ENCODE measurements around the gene QSOX2.

Gene QSOX2

DNA sequence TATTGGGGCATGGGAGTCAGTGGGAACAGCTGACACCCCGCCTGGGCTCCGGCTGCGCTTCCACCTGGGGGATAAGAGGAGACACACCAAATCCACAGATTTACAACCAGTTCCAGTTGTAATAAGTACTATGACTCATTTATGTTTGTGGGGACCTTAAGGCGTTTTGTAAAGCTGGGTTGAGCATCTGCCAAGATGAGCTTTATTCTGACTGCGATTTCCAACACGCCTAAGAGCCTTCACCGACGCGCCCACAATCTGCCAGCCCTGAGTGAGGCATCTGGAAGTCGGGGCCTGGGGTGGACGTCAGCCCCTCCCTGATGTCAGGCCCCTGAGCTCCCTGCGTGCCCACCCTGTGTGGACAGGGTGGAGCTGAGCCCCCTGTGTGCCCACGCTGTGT lies 26.3 kb downstream of the QSOX2 start:
- Histone ChIP-seq H3F3A (ENCODE audit: insufficient read depth, low read length) (no peaks in the 10 kb centered on the region), H3K27ac (ENCODE audit: low read depth, low read length, poor library complexity, severe bottlenecking) (no peak overlapping the region), H3K4me1 (ENCODE audit: insufficient read depth, low read length, severe bottlenecking) (peaks cover 35% of the 10 kb centered on the region), H3K4me2 (ENCODE audit: low read length) (no peak overlapping the region), H3K27me3 (ENCODE audit: insufficient read depth, low read length) (no peaks in the 10 kb centered on the region), H4K20me1 (ENCODE audit: insufficient read depth, low read length) (no peaks in the 10 kb centered on the region), H3K9me3 (ENCODE audit: low read length) (no peaks in the 10 kb centered on the region), H3K36me3 (ENCODE audit: insufficient read depth, low read length) (peaks cover 94% of the 10 kb centered on the region), H3K4me3 (ENCODE audit: low read depth, low read length, poor library complexity, severe bottlenecking) (no peak overlapping the region), H3K9ac (ENCODE audit: low read length) (no peak overlapping the region), H2AFZ (ENCODE audit: low read length) (no peak overlapping the region), H3K79me2 (ENCODE audit: insufficient read depth, low read length) (no peaks in the 10 kb centered on the region), H3K9me2 (ENCODE audit: low read depth, low read length) (no peaks in the 10 kb centered on the region)
- TF ChIP-seq, protein P1, sequence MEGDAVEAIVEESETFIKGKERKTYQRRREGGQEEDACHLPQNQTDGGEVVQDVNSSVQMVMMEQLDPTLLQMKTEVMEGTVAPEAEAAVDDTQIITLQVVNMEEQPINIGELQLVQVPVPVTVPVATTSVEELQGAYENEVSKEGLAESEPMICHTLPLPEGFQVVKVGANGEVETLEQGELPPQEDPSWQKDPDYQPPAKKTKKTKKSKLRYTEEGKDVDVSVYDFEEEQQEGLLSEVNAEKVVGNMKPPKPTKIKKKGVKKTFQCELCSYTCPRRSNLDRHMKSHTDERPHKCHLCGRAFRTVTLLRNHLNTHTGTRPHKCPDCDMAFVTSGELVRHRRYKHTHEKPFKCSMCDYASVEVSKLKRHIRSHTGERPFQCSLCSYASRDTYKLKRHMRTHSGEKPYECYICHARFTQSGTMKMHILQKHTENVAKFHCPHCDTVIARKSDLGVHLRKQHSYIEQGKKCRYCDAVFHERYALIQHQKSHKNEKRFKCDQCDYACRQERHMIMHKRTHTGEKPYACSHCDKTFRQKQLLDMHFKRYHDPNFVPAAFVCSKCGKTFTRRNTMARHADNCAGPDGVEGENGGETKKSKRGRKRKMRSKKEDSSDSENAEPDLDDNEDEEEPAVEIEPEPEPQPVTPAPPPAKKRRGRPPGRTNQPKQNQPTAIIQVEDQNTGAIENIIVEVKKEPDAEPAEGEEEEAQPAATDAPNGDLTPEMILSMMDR (IDR thresholded peaks at IDR 0.05; ENCODE audit: low read length): no peak
- no peak for TF ChIP-seq EZH2 (IDR thresholded peaks at IDR 0.05; ENCODE audit: borderline replicate concordance, low read length)

GRCh38 chr9:136218673-136219072 lies 26.9 kb downstream of the QSOX2 start:
- no peak overlapping the region for H3K9ac ChIP-seq (ENCODE audit: low read length)
- H3K9me2 ChIP-seq (ENCODE audit: low read depth, low read length): no peaks in the 10 kb centered on the region
- no peaks in the 10 kb centered on the region for H3K27me3 ChIP-seq (ENCODE audit: insufficient read depth, low read length)
- H3K4me1 ChIP-seq (ENCODE audit: insufficient read depth, low read length, severe bottlenecking): peaks cover 29% of the 10 kb centered on the region
- no peak overlapping the region for H3K4me2 ChIP-seq (ENCODE audit: low read length)
- H3K9me3 ChIP-seq (ENCODE audit: low read length): peaks cover 3% of the 10 kb centered on the region; the same call in 1 of the 2 replicates
- no peaks in the 10 kb centered on the region for H3F3A ChIP-seq (ENCODE audit: insufficient read depth, low read length)
- TF ChIP-seq, protein P1 (IDR thresholded peaks at IDR 0.05; ENCODE audit: low read length): no peak
- TF ChIP-seq EZH2 (IDR thresholded peaks at IDR 0.05; ENCODE audit: borderline replicate concordance, low read length): no peak
- H2AFZ ChIP-seq (ENCODE audit: low read length): no peak overlapping the region
- H3K4me3 ChIP-seq (ENCODE audit: low read depth, low read length, poor library complexity, severe bottlenecking): no peak overlapping the region
- H4K20me1 ChIP-seq (ENCODE audit: insufficient read depth, low read length): no peaks in the 10 kb centered on the region
- H3K27ac ChIP-seq (ENCODE audit: low read depth, low read length, poor library complexity, severe bottlenecking): no peak overlapping the region
- no peaks in the 10 kb centered on the region for H3K79me2 ChIP-seq (ENCODE audit: insufficient read depth, low read length)
- H3K36me3 ChIP-seq (ENCODE audit: insufficient read depth, low read length): peaks cover 94% of the 10 kb centered on the region

- H3K79me2 ChIP-seq (ENCODE audit: insufficient read depth, low read length): no peaks in the 10 kb centered on the region
- no peaks in the 10 kb centered on the region for H3K27me3 ChIP-seq (ENCODE audit: insufficient read depth, low read length)
- no peak overlapping the region for H3K4me2 ChIP-seq (ENCODE audit: low read length)
- H3K9ac ChIP-seq (ENCODE audit: low read length): no peak overlapping the region
- H3F3A ChIP-seq (ENCODE audit: insufficient read depth, low read length): no peaks in the 10 kb centered on the region
- no peaks in the 10 kb centered on the region for H4K20me1 ChIP-seq (ENCODE audit: insufficient read depth, low read length)
- no peak for TF ChIP-seq EZH2 (IDR thresholded peaks at IDR 0.05; ENCODE audit: borderline replicate concordance, low read length)
- TF ChIP-seq, protein P1 (IDR thresholded peaks at IDR 0.05; ENCODE audit: low read length): no peak
- no peak overlapping the region for H2AFZ ChIP-seq (ENCODE audit: low read length)
- no peak overlapping the region for H3K4me3 ChIP-seq (ENCODE audit: low read depth, low read length, poor library complexity, severe bottlenecking)
- no peaks in the 10 kb centered on the region for H3K9me2 ChIP-seq (ENCODE audit: low read depth, low read length)
- peaks cover 94% of the 10 kb centered on the region for H3K36me3 ChIP-seq (ENCODE audit: insufficient read depth, low read length)
- no peak overlapping the region for H3K27ac ChIP-seq (ENCODE audit: low read depth, low read length, poor library complexity, severe bottlenecking)
- peaks cover 6% of the 10 kb centered on the region; the same call in 1 of the 2 replicates for H3K9me3 ChIP-seq (ENCODE audit: low read length)
- H3K4me1 ChIP-seq (ENCODE audit: insufficient read depth, low read length, severe bottlenecking): peaks cover 25% of the 10 kb centered on the region
Measured at GRCh38 chr9:136218271-136218670, 27.3 kb downstream of the QSOX2 start.
